ENCODE data around the gene TUBGCP2. TPM values are rescaled to one million over a fixed set of nuclear protein-coding genes. Genes with fewer than 3 reads are reported as not detected.

TUBGCP2 gene
- total and polyA plus RNA-seq, 2 of the 13 experiments (the other 11 are each of a cell fraction or from before 2014, with no cell fraction given): 21.3 to 34.5 TPM

DNA sequence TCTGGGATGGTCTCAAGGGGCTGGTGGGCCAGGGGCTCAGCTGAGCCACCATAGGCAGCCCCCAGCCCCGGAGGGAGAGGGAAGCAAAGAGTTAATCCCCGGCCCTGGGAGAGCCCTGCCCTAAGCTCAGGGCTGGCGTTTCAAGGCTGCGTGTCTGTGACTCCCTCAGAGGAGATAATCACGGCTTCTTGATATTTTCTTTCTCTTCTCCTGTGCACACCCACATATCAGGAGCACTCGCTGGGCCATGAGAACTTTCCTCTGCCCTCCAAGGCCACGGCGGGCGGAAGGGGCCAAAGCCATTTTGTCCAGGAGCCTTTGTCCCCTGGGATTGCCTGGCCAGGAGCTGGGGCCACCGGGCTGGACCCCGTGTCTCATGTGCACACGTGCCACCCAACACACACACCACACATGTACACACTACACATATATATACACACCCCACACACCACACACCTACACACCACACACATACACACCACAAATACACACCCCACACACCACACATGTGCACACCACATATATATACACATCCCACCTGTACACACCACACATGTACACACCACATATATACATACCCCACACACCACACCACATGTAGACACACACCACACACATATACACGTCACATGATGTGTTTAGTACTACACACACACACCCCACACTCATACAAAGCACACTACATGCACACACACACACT, 54.1 kb downstream of the TUBGCP2 start (continued):
- TF ChIP-seq WIZ (CRISPR knock-in tag; IDR thresholded peaks at IDR 0.05): no peak
- TF ChIP-seq NR2F2 (IDR thresholded peaks at IDR 0.05; ENCODE audit: borderline replicate concordance, low read depth): no peak
- TF ChIP-seq ZNF816 (CRISPR knock-in tag; IDR thresholded peaks at IDR 0.05; ENCODE audit: borderline replicate concordance): no peak
- no peak for TF ChIP-seq ZBTB3 (CRISPR knock-in tag; IDR thresholded peaks at IDR 0.05; ENCODE audit: borderline replicate concordance, low read depth)
- TF ChIP-seq CREB1 (IDR thresholded peaks at IDR 0.05): peak; percentile 45; the same call in 1 of the 2 replicates
- no peak for TF ChIP-seq CREB1 (CRISPR knock-in tag; IDR thresholded peaks at IDR 0.05)
- TF ChIP-seq TAF1 (CRISPR knock-in tag; IDR thresholded peaks at IDR 0.05): no peak

DNA sequence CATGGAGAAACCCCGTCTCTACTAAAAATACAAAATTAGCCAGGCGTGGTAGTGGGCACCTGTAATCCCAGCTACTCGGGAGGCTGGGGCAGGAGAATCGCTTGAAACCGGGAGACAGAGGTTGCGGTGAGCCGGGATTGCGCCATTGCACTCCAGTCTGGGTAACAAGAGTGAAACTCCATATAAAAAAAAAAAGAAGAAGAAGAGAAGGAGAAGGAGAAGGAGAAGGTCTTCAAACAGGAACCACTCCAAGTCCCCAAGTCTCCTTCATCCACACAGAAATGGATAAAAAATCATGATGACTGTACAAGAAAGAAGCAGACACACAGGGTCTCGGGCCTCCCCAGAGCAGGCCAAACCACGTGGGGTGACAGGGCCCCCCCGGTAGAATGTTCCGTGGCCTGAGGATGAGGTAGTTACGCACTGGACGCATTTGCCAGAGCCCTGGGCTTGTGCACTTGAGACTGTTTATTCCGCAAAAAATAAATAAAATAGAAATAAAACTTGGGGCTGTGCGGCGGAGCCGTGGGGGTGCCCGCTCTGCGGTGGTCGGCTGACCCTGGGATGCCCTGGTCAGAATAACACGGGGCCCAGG, 55.2 kb downstream of the TUBGCP2 start:
- H3K4me2 ChIP-seq (ENCODE audit: low read depth, low read length): no peak overlapping the region
- peaks cover 22 to 73% of the 10 kb centered on the region in 2 experiments for H3K27me3 ChIP-seq (ENCODE audit: control insufficient read depth in 1 of 2, insufficient read depth in 2 of 2, low read length in 2 of 2)
- ChIA-PET CTCF (ENCODE audit: low intra/inter-chr PET ratio, low total read pairs) (no interaction called here), POLR2A (no interaction called here)
- WGBS (ENCODE audit: low lambda C conversion rate): 35% methylated on average over 22 of the region's 22 CpGs
- no peak for DNase-seq (ENCODE audit: low spot score)
- no peak overlapping the region for H3K9ac ChIP-seq (ENCODE audit: insufficient read depth, low read depth, low read length)
- no peaks in the 10 kb centered on the region for H3K79me2 ChIP-seq (ENCODE audit: insufficient read depth, low read length)
- H3K27ac ChIP-seq (ENCODE audit: extremely low read length, insufficient read depth, low read length): no peak overlapping the region
- no peaks in the 10 kb centered on the region for H3K9me3 ChIP-seq (ENCODE audit: low read length)
- no peaks in the 10 kb centered on the region for H4K20me1 ChIP-seq (ENCODE audit: insufficient read depth, low read length)
- peaks cover 25% of the 10 kb centered on the region for H3K4me1 ChIP-seq (ENCODE audit: insufficient read depth, low read length)
- no peak overlapping the region for H2AFZ ChIP-seq (ENCODE audit: low read length)
- no peaks in the 10 kb centered on the region for H3K36me3 ChIP-seq (replicated peaks in 1 of 2; ENCODE audit: control insufficient read depth in 1 of 2, insufficient read depth in 2 of 2, low read length in 2 of 2)
- no peak for FAIRE-seq
- TF ChIP-seq NFYB (CRISPR knock-in tag; IDR thresholded peaks at IDR 0.05) (no peak), ZBTB7A (CRISPR knock-in tag; IDR thresholded peaks at IDR 0.05) (no peak)
- no peak overlapping the region for H3K4me3 ChIP-seq (replicated peaks in 1 of 3; ENCODE audit: insufficient read depth in 1 of 3, low read depth in 2 of 3, low read length in 3 of 3)
- intact Hi-C loops (cut with micrococcal nuclease; ENCODE audit: unreplicated experiment): no loop called here
- ATAC-seq: no peak
- no TSS peak for BruUV-seq (replicated peaks)
- in situ Hi-C loops (cut with HindIII; ENCODE audit: extremely low pct_ligation_motif_present, low pct_unique_long_range_greater_than_20kb): no loop called here
